Fibroblast of mammary gland (primary cell): ENCODE data around the gene JUN.

Experiments
- DNase-seq: peaks from one replicate; pipeline ENCODE4 v3.0.0-alpha.2; 2010; ENCODE audit warnings: low read depth
- H3K4me3 ChIP-seq: 2 replicates; pipeline ENCODE4 v1.5.1; 2011; ENCODE audit warnings: low read depth, mild to moderate bottlenecking, low read length, moderate library complexity; ENCODE audit not compliant: control insufficient read depth
- TF ChIP-seq, protein P1 (sequence below): conservative IDR thresholded peaks from 2 replicates; pipeline ENCODE4 v1.5.1; 2011; ENCODE audit warnings: low read depth, low read length, inconsistent platforms; ENCODE audit not compliant: control insufficient read depth, insufficient read depth

JUN gene

DNA sequence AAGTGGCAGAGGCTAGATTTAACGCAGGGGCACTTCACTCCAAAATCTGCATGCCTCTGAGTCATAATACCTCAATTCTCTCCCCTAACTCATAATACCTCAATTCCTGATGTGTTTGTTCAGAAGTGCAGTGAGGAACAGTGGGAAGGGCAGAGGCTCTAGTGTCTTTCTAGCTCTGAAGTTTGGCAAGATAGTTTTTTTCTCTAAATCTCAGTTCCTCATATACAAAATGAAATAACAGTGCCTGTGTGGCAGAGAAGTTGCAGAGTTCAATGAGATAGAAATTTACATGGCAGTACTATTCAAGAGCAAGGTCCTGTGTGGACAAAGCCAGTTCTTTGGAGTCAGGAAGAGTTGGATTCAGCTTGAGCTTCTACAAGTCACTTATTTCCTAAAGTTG lies 9.8 kb downstream of the JUN start:
- DNase-seq, result no peak
- TF ChIP-seq, protein P1, sequence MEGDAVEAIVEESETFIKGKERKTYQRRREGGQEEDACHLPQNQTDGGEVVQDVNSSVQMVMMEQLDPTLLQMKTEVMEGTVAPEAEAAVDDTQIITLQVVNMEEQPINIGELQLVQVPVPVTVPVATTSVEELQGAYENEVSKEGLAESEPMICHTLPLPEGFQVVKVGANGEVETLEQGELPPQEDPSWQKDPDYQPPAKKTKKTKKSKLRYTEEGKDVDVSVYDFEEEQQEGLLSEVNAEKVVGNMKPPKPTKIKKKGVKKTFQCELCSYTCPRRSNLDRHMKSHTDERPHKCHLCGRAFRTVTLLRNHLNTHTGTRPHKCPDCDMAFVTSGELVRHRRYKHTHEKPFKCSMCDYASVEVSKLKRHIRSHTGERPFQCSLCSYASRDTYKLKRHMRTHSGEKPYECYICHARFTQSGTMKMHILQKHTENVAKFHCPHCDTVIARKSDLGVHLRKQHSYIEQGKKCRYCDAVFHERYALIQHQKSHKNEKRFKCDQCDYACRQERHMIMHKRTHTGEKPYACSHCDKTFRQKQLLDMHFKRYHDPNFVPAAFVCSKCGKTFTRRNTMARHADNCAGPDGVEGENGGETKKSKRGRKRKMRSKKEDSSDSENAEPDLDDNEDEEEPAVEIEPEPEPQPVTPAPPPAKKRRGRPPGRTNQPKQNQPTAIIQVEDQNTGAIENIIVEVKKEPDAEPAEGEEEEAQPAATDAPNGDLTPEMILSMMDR, result no peak
- H3K4me3 ChIP-seq, result no peak overlapping the region

DNA sequence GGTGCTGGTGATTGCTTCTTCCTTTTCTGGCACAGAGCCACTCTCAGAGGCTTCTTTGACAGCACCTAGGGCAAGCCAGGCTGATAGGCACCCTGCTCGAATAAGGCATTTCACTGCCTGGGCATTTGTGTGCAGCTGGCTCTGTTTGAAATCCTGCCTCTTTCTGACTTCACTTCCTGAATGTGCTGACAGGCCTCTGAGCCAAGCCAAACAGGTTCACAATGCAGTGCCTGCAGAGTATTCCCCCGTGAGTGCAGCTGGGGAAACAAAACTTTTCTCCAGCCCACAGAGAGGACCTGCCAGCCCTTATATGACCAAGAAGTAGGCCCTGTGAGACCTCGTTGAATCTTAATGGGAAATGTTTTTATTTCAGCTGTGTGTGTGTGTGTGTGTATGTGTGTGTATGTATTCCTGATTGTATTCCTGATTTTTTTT lies 10.4 kb downstream of the JUN start:
- H3K4me3 ChIP-seq, result no peak overlapping the region
- peak; percentile 82 for DNase-seq
- TF ChIP-seq, protein P1, result no peak

DNA sequence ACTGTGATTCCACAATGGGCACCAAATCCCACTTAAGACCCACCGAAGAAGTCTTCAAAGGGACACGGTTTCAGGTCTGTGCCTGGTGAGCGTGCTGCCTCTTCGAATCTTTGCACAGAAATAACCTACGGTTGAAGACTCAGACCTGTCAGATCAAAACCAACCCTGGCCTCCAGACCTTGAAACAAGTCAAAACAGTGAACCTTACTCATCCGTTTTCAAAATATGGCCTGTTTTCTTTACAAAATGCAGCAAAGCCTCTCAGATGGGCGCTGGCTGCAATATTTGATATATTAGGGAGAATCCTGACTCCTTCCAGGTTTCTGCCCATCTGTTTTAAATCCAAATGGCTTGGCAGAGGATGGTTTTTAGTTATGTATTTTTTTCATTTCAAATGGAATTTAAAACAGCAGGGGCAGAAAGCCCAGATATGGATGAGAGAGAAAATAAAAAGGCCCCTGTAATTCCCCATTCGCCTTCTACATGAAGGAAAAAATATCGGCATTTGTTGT lies 14.0 kb downstream of the JUN start:
- peak; percentile 34 for DNase-seq
- TF ChIP-seq, protein P1, result no peak
- no peak overlapping the region for H3K4me3 ChIP-seq

DNA sequence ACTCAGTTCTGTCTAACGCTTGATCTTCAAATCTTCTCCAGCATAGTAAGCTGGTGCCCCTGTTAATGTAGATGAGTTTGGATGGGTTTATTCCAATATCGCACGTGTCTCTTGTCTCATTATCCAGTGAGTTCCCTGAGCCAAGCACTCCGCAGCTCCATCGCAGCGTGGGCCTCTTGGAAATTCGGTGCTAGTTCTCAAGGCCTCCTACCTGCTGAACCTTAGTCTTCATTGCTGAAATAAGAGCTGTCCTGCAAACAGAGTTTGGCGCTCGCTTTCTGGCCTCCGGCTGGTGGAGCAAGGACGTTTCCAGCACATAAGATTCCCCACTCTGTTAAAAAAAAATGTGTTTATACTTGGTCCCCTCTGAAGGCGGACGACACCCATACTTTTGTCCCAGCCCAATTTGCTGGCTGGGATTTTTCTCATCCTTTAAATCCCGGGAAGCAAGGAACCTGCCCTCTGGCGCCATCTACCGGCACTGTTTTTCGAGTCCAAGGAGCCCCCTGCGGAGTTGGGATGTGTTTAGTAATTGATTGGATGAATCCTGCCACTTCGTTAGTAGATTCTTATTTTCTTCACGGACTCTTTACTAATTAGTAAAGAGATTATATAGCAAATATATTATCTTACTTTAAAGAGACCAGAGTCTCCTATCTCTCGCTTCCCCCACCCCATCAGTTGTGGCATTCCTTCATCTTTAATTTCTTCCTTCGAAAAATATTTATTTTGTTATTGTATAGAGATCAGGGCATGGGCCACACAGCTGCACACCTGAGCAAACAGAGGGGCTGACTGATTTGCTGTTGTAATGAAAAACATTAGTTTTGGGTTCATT lies 14.7 kb downstream of the JUN start:
- peak; percentile 74 for DNase-seq
- no peak overlapping the region for H3K4me3 ChIP-seq
- TF ChIP-seq, protein P1, result peak; percentile 82

DNA sequence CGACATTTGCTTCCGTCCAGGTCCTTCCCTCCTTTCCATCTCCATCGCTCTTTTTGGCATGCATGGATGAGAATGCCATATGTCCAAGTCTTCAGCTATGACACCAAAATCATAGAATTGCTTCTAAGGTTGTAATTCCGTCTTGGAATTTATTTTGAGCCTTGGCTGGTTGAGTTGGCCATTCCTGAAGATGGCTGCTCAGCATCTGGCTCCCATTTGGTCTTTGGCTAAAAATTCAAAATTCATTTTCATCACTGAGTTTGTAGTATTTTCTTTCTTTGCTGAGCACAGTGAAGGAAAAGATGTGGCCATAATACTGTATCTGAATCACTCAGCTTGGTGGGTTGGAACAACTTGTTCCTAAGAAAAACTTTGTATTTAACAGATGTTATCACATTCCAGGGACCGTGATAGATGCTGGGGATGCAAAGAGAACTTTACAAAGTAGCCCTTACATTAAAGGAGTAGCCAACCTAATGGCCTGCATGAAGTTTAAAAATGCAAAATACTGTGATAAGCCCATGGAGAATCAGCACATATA lies 15.6 kb downstream of the JUN start:
- DNase-seq, result peak; percentile 61
- no peak overlapping the region for H3K4me3 ChIP-seq
- TF ChIP-seq, protein P1, result no peak

DNA sequence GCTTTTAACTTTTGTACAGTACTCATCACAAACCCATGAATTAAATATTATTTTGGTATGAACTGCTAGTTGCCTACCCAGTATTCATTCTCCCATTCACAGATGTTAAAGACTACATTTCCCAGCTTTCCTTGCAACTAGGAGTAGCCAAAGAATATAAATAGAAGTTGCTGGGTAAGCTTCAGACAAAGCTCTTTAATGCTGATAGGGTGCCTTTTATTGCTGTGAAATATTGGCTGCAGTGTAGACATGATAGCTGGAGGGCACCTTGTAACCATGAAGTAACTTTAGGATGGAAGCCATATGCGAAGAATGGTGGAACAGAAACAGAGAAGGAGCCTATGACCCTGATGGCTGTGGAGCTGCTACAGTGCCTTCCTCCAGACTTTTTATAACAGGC lies 16.7 kb downstream of the JUN start:
- no peak for DNase-seq
- H3K4me3 ChIP-seq, result no peak overlapping the region
- TF ChIP-seq, protein P1, result no peak
